COLO668 (cell line): ENCODE data around the gene ORM2.
"Not testable (repeated sequence)": the region's sequence is repeated elsewhere in the genome, so short reads cannot be mapped to it uniquely, and the experiment has no call there.

ENCODE experiments used
- DNase-seq: peaks from one replicate; lab custom pipeline; 2025; ENCODE audit not compliant: unreplicated experiment; lab: John Stamatoyannopoulos, UW

Gene ORM2

DNA sequence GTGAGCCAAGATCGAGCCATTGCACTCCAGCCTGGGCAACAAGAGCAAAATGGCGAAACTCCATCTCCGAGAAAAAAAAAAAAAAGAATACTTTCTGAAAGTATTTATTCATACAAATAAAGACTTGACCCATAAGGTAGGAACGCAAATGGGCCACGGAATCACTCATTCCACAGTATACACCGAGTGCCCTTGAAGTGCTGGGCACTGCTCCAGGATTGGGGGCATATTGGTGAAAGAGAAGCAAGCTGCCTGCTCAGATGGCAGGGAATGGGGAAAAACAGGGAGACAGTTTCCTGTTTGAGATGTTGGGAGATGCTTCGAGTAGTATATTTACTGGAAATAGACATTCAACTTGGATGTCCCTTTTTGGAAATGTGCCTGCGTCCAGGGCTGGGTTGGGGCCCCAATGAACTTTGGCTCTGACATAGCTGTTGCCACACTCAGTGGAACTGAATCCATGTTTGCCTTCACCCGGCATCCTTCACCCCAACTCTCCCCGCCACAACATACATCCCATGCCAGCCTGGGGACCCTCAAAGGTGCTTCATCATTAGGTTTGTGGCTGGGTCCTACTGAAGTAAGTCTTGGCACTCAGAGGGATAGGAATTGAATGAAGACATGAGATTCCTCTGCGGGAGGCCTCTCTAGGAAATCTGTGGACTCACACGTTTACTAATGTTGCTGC, 588 bp upstream of the ORM2 start:
- not testable (repeated sequence) for DNase-seq

DNA sequence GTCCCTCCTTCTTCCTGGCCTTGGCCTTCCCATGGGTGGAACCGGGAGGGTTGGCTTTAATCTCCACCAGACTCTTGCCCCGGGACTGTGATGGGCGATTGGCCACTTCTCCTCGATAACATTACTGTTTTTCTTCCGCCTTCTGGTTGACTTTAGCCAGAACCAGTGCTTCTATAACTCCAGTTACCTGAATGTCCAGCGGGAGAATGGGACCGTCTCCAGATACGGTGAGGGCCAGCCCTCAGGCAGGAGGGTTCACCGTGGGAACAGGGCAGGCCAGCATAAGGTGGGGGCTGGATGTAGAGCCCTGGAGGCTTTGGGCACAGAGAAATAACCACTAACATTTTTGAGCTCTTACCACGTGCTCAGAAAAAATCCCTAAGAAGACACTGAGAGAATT, 967 bp downstream of the ORM2 start:
- DNase-seq, result no peak

- DNase-seq, result not testable (repeated sequence)
These were observed 1.8 kb downstream of the ORM2 start for GRCh38 chr9:114331229-114332195.

DNA sequence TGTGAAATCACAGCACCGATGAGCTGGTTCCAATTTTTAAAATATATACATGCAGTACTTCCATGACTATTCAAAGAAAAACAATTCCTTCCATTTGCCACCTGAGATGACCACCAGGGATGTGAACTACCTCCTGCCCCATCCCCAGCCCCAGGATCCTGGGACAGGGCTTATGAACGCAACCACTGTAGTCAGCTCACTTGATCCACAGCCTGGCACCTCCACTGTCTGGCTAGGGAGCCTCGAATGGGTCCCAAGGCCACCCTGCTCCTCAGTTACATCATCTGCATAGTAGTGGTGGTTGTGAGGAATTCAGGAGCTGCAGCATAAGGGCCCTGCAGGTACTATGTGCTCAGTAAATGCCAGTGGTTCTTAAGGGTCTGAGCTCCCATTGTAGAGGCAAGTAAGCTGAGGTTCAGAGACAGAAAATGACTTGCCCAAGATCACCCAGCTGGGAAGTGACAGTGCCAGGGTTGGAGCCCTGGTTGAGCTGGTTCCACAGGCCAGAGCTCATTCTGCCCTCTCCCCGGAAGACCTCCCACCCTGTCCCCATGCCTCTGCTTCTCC, 2.9 kb downstream of the ORM2 start:
- DNase-seq, result not testable (repeated sequence)

- DNase-seq, result not testable (repeated sequence)
These were observed 4.0 kb downstream of the ORM2 start for GRCh38 chr9:114333718-114334117.

DNA sequence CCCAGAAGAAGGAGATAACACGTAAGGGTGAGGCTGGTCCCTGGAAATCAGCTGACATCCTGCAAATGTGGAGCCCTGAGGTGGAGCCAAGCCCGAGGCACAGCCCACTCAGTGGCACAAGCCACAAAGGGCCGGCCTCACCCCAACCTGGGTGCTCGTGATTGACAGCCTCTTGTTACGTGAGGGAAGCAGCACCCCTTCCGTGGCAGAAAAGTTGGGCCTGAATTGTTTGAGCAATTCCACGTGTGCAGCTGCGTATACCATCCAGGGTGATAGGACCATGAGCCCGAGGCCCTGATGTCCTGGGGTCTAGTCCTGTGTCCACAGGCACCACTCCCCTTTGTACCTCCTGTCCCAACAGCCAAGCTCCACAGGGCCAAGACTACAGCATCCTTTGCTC, 4.8 kb downstream of the ORM2 start:
- DNase-seq, result no peak

- no peak for DNase-seq
These were observed 6.1 kb downstream of the ORM2 start for GRCh38 chr9:114335745-114336144.

DNA sequence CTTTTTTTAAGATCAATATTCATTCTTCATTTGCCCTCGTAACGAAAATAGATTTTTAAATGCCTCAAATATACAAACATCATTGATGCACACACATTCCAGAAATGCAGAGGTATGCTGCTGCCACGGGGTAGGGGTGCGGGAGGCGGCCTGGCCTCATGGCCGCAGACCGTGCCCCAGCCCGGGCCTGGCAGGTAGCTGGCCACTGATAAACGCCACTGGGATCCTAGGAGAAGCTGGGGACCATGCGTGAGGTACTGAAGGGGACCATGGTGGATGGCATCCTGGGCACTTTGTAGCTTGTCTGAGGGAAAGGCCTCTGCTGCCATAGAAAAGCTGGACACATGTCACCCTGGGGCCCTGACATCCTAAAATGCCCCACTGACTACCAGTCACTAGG, 6.5 kb downstream of the ORM2 start:
- DNase-seq, result no peak

DNA sequence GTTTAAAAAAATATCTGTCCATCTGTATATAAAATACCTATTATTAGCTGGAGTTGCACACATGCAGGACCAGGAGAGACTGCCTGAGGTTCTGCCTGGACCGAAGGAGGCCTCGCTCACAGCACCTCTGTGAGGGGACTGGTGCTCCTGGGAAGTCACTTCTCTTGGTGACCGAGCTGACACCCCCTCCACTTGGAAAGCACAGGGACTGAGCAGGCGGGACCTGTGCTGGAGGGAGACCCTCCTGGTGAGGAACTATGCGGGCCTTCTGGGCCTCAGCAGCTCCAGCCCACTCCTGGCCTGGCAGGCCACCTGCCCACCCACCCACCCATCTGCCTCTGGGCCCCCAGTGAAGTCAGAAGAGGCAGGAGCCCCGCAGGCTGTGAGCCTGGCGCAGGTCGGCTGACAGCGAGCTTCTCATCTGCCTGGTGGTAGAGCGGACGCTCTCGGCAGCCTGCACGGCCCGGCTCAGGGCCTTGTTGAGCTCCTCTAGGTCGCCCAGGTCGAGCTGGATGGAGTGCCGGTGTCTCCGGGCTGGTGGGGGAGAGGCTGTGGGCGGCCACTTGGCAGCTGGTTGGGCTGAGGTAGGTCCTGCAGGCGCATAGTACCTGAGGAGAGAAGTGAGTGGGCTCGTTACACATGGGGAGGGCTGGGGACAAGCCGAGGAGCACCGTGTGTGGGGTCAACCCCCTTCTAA, 7.2 kb downstream of the ORM2 start:
- DNase-seq, result no peak

GRCh38 chr9:114338187-114338586, 8.5 kb downstream of the ORM2 start:
- DNase-seq, result no peak

GRCh38 chr9:114339130-114339908, 9.7 kb downstream of the ORM2 start:
- DNase-seq, result peak; percentile 26

DNA sequence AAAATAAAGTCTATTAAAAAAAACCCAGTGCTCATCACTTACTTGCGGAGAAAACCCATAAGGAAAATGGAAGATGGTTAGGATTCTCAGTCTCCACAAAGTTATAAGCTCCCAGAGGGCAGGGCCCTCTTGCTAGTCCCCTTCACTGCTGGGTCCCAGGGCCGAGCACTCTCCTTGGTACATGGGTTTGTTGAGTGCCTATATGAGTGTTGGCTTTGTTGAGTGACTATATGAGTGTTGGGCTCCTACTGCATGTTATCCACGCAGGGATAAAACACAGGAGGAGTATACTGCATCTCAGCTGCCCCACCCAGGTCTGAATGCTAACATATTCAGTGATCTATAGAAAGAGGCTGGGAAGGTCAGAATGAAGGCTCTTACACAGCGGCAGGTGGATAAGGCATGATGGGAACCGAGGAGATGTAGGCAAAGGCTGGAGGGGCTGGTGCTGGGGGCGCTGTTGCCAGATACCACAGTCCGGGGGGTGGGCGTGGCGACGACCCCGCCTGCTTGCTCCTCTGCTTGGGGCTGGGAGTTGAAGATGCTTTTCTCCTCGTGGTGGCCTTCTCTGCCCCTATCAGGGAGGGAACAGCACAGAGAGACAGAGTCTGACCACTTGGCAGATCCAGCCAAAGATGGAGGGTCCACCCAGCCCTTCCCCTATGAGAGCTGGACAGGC, 11.6 kb downstream of the ORM2 start:
- DNase-seq, result no peak

DNA sequence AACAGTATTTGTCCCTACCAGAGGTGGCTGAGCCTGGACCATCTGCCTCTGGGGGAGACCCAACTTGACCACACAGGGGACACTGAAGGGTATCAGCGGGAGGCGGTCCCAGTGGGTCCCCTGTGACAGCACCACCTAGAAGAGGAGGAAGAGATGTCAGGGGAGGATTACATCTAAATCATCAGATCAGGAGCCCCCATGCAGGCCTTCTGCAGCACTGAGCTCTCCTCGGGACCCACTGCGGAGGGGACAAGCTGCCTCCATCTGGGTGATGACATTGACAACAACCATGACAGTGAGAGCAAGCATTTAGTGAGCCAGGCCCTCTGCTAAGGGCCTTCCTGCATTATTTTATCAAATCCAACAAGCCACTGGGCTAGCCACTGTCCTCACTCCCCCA, 12.3 kb downstream of the ORM2 start:
- DNase-seq, result no peak

DNA sequence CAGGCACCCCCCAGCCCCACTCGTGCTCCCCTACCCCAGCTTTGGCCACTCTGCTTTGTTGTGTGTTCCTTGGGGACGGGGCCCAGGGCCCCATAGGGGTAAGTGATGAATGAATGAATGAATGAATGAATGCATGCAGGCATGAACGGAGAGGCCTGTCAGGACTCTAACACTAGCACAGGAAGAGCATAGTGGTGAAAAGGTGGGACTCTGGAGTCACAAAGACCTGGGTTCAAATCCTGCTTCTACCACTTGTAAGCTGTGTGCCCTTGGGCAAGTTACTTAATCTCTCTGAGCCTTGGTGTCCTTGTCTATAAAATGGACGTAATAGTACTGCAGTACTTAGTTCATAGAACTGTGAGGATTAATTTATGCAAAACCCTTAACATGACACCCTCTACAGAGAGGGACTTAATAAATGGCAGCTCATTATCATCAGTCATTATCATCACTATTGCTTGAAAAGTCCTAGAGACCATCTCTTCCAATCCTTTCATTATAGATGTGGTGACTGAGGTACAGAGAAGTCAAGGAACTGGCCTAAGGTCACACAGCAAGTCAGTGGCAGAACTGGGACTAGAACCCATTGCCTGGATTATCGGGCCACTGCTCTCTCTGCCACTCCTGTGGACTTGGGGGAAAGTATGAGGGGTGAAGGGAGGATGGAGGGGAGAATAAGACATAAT, 13.2 kb downstream of the ORM2 start:
- DNase-seq, result no peak

DNA sequence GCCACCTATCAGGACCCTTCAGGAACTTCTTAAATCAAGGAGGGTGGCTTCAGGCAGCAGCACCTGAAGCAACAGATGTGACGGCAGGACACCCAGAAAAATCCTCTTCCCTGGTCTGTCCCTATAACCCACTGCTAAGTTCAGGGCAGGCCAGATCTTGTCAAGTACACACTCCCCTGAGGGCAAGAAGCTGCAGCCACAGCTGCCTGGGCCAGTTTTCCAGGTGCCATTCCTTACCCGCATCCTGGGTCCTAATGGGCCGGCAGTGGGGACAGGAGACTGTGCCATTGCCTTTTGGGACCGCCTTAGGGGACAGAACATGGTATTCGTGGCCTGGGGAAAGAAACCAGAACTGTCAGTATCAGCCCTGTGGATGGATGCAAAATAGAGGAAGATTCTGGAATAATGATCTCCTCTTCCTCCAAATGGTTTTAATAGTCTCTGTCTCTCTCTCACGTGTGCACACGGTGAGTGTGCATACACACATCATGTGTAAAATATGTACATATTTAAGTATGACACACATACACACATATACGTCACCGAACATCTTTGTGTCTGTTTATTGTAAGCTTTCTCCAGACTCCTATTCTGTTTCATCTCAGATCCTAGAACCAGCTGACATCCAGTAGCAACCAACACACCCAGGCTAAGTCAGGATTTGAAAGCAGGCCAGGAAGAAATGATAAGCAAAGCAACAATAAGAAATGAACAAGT, 14.0 kb downstream of the ORM2 start:
- DNase-seq, result no peak

DNA sequence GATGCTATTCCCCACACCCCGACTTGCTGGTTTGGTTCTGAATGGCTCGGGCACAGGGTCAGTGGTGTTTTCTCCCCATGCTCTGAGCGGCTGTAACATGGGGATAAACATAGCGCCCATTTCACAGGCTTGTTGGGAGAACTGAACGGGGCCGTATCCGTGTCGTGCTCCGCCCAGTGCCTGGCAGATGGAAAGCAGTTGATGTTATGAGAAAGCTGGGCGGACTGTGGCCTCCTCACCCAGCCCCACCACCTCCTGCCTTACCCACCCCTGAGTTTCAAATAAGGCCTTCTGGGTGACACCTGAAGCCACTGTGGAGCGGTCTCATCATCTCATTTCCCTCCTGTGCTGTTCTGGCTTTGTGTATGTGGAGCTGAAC, 14.5 kb downstream of the ORM2 start:
- DNase-seq, result no peak

DNA sequence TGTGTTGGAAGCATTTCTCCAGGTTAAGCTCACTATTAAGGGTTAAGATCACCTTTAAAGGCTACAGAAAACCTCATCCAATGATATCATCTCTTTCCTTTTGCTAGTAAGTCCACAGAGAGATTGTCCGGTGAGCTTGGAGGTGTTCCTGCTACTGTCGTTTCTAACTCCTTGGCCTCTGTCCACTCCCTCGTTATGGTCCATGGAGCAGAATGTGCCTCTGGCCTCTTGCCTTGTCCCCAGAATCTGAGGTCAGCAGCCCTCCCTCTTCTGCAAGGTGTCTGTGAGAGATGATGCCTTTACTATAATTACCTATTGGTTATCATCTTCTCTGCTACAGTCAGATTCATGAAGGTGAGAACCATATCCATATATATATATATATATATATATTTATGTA, 15.0 kb downstream of the ORM2 start:
- no peak for DNase-seq

- no peak for DNase-seq
These were observed 15.9 kb downstream of the ORM2 start for GRCh38 chr9:114345493-114346065.
